ENCODE data around the gene MACROD2.

DNA sequence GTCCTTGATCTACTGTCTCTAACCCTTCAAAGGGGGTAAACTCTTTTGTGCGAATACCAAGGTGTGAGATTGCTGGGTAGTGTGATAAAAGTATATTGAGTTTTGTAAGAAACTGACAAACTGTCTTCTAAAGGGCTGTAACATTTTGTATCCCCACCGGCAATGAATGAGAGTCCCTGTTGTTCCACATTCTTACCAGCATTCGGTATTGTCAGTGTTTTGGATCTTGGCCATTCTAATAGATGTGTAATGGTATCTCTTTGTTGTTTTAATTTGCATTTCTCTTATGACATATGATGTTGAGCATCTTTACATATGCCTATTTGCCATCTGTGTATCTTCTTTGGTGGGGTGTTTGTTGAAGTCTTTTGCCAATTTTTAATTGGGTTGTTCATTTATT lies 1487.2 kb downstream of the MACROD2 start:
- TF ChIP-seq CTCF (conservative IDR thresholded peaks at IDR 0.05; ENCODE audit: low read depth, low read length) (no peak), EZH2 (IDR thresholded peaks at IDR 0.05; ENCODE audit: borderline replicate concordance, low read depth, low read length, poor library complexity, severe bottlenecking) (no peak)
